ENCODE results near the gene RAPSN. TPM values are rescaled to one million over a fixed set of nuclear protein-coding genes. Genes with fewer than 3 reads are reported as not detected.

The RAPSN gene
- total RNA-seq, 1 donor from 2014 or later = 7.0 TPM

Small RNA genes within 50 kb of the gene (microRNA-seq; reads per million reads assigned to microRNA genes)
- gene MIR4487 = not detected

Other genes starting within 250 kb of the RAPSN start
- 10.3 TPM for gene DDB2, start 234.2 kb downstream of the RAPSN start, total RNA-seq
- gene ACP2, start 200.3 kb downstream of the RAPSN start, total RNA-seq = 21.2 TPM
- 22.3 TPM for gene NR1H3, start 191.1 kb downstream of the RAPSN start, total RNA-seq
- 40.2 TPM for gene MADD, start 179.0 kb downstream of the RAPSN start, total RNA-seq
- gene MYBPC3, start 96.4 kb downstream of the RAPSN start, total RNA-seq = 2,397 TPM
- 14.6 TPM for gene SPI1, start 70.6 kb downstream of the RAPSN start, total RNA-seq
- 35.0 TPM for gene SLC39A13, start 40.5 kb downstream of the RAPSN start, total RNA-seq
- 160 TPM for gene PSMC3, start 22.7 kb downstream of the RAPSN start, total RNA-seq
- 96.2 TPM for gene CELF1, start 104.0 kb upstream of the RAPSN start, total RNA-seq
- 22.5 TPM for gene PTPMT1, start 116.5 kb upstream of the RAPSN start, total RNA-seq
- gene KBTBD4, start 129.8 kb upstream of the RAPSN start, total RNA-seq = 13.1 TPM
- 342 TPM for gene NDUFS3, start 129.9 kb upstream of the RAPSN start, total RNA-seq
- 0.22 TPM for gene FAM180B, start 137.5 kb upstream of the RAPSN start, total RNA-seq
- 0.24 TPM for gene C1QTNF4, start 145.3 kb upstream of the RAPSN start, total RNA-seq
- gene MTCH2, start 193.4 kb upstream of the RAPSN start, total RNA-seq = 103 TPM